Heart right ventricle (tissue), 16 donors: ENCODE results near the gene SERPINE1. TPM values are rescaled to one million over a fixed set of nuclear protein-coding genes. Genes with fewer than 3 reads are reported as not detected.

Experiments
- ATAC-seq, 8 donors: fragments of 200-7000 bp; cut with Tn5 transposase; one replicate each; pipeline ENCODE4 v1.9.1; 2020; ENCODE audit warnings: mild to moderate bottlenecking in 8 of 8, moderate library complexity in 8 of 8, moderate number of reproducible peaks in 1 of 8
- DNase-seq, 2 donors: peaks; one replicate each; pipeline ENCODE4 v3.0.0-alpha.2; 2020
- H3K27ac ChIP-seq, 10 donors: fragments of 200-600 bp; sonication (generic) in 2 of 10; one replicate each; pipeline versions ENCODE4 v1.5.0 to v1.8.0; 2020 to 2022; ENCODE audit warnings: mild to moderate bottlenecking in 3 of 10
- H3K27me3 ChIP-seq, 7 donors: fragments of 200-600 bp; one replicate each; pipeline ENCODE4 v1.8.0; 2021 to 2022; ENCODE audit warnings: mild to moderate bottlenecking in 2 of 7
- H3K36me3 ChIP-seq, 9 donors: fragments of 200-600 bp; sonication (generic) in 1 of 9; one replicate each; pipeline versions ENCODE4 v1.5.0 to v1.8.0; 2020 to 2022; ENCODE audit warnings: mild to moderate bottlenecking in 2 of 9
- H3K4me1 ChIP-seq, 9 donors: fragments of 200-600 bp; sonication (generic) in 1 of 9; one replicate each; pipeline versions ENCODE4 v1.5.0 to v1.8.0; 2020 to 2022; ENCODE audit warnings: mild to moderate bottlenecking in 4 of 9
- H3K4me3 ChIP-seq, 10 donors: fragments of 200-600 bp; sonication (generic) in 2 of 10; one replicate each; pipeline versions ENCODE4 v1.5.0 to v1.8.0; 2020 to 2022; ENCODE audit warnings: mild to moderate bottlenecking in 7 of 10, moderate library complexity in 2 of 10
- H3K9me3 ChIP-seq, 11 donors: fragments of 200-600 bp in 10 of 11; sonication (generic) in 2 of 11; one replicate each; pipeline versions ENCODE4 v1.5.0 to v1.8.0; 2013 to 2022; ENCODE audit warnings: mild to moderate bottlenecking in 2 of 11, control low read depth in 1 of 11, moderate library complexity in 1 of 11
- CTCF ChIP-seq, 9 donors: fragments of 200-600 bp; sonication (generic) in 2 of 9; IDR thresholded peaks; one replicate each; pipeline versions ENCODE4 v1.5.0 to v1.8.0; 2021 to 2022; ENCODE audit warnings: antibody characterized with exemption in 9 of 9, mild to moderate bottlenecking in 5 of 9, moderate library complexity in 1 of 9
- WGBS, 2 donors: extraction: QIAGEN DNeasy Blood & Tissue Kit; methylation state at CpG; one replicate each; pipeline ENCODE4 v1.1.7; 2013; ENCODE audit warnings: inconsistent platforms in 1 of 2; 5-methylcytosine and 5-hydroxymethylcytosine counted together
- intact Hi-C, 10 donors: fragments of 100-400 bp; cut with DNase I; formaldehyde crosslinking; loops; one replicate each; pipeline versions ENCODE4 v1.11.1 to v1.14.2; 2022
- polyA plus RNA-seq, 2 donors: library from polyadenylated mRNA; stranded (reverse); fragments of 200-250 nt; gene quantifications; one replicate each; pipeline ENCODE4 v1.2.3, GENCODE V29; 2013
- total RNA-seq, 10 donors: library from RNA; stranded (reverse); fragmentation: NEBNext Ultra II Directional in 3 of 10; extraction: Animal tissue kit (Norgen Biotek cat#: 25700) in 3 of 10; gene quantifications; one replicate each; pipeline versions ENCODE4 v1.2.1 to v1.2.4, GENCODE V29; 2021 to 2023
- donor health status: Arrhythmogenic right ventricular cardiomyopathy.
- donor health status: ischemic (EF 13 %, LVEDD 7.1; RV severe dilation, severe dysfunction).
- donor health status: healthy with polysubstance abuse.
- donor health status: DM: no; HTN: yes; CAD: no.
- donor health status: DM: no; HTN: no; CAD: no.
- donor health status: ischemic (EF 25% LVEDD 6.9; RV normal size, moderate dysfunction).
- donor health status: ischemic (EF 25% LVEDD 5.7; RV mildly dilated, moderate dysfunction).
- donor health status: healthy.
- donor health status: DM: yes; HTN: yes; CAD: no.
- donor health status: Ischemic cardiomyopathy.
- donor health status: ischemic (EF 35%, LVEDD 5.7; RV mildly dilated, moderate dysfunction).
- donor health status: nonischemic (EF 11% LVEDD 7.7; RV severe dilation, severe dysfunction).
- donor health status: DM: yes; HTN: yes; CAD: no.
- donor health status: PGD.
- donor health status: ischemic (EF 29% LVEDD 5.4; RV normal size, mild dysfunction).
- donor health status: nonischemic (EF 23%, LVEDD 6.1; RV moderate dilation, normal function).

The SERPINE1 gene
- total and polyA plus RNA-seq, 12 donors: 1.2 to 269 (median 4.6) TPM

- intact Hi-C loops: loop anchor here in 1 of 10 donors (10.0 kb wide), 1 partner anchor 110 kb away; no protein-coding TSS in a partner anchor
- Histone ChIP-seq H3K36me3 (no peaks in the 10 kb centered on the region), H3K4me1 (peaks cover 7 to 44% (median 27%) of the 10 kb centered on the region in 9 donors), H3K9me3 (no peaks in the 10 kb centered on the region), H3K27ac (no peak overlapping the region), H3K4me3 (no peak overlapping the region), H3K27me3 (peaks cover 45 to 100% (median 100%) of the 10 kb centered on the region in 7 donors)
- no peak for DNase-seq
- TF ChIP-seq CTCF (IDR thresholded peaks at IDR 0.05): no peak
- ATAC-seq: no peak
- WGBS, 2 donors: 2 to 4% methylated on average over 28 of the region's 28 CpGs
Measured at GRCh38 chr7:101174322-101174854, 47.5 kb downstream of the SERPINE1 start.

GRCh38 chr7:101175664-101176063 lies 48.8 kb downstream of the SERPINE1 start:
- Histone ChIP-seq H3K9me3 (no peaks in the 10 kb centered on the region), H3K27me3 (peaks cover 48 to 100% (median 100%) of the 10 kb centered on the region in 7 donors), H3K4me1 (peaks cover 7 to 39% (median 32%) of the 10 kb centered on the region in 9 donors), H3K36me3 (no peaks in the 10 kb centered on the region), H3K27ac (no peak overlapping the region), H3K4me3 (no peak overlapping the region)
- DNase-seq (no peak), ATAC-seq (no peak)
- WGBS, 2 donors: 34 to 38% methylated on average over 3 of the region's 3 CpGs
- intact Hi-C loops: loop anchor here in 1 of 10 donors (10.0 kb wide), 1 partner anchor 109 kb away; no protein-coding TSS in a partner anchor
- TF ChIP-seq CTCF (IDR thresholded peaks at IDR 0.05): no peak

GRCh38 chr7:101177644-101178043 lies 50.7 kb downstream of the SERPINE1 start:
- no peak for DNase-seq
- no peak for TF ChIP-seq CTCF (IDR thresholded peaks at IDR 0.05)
- Histone ChIP-seq H3K9me3 (no peaks in the 10 kb centered on the region), H3K27ac (no peak overlapping the region), H3K4me3 (no peak overlapping the region), H3K4me1 (peaks cover 2 to 28% (median 22%) of the 10 kb centered on the region in 9 donors), H3K36me3 (no peaks in the 10 kb centered on the region), H3K27me3 (peaks cover 35 to 100% (median 97%) of the 10 kb centered on the region in 7 donors)
- 53 to 81% methylated on average over 2 of the region's 2 CpGs for WGBS, 2 donors
- intact Hi-C loops: loop anchor here in 1 of 10 donors (10.0 kb wide), 1 partner anchor 107 kb away; no protein-coding TSS in a partner anchor
- ATAC-seq: no peak

GRCh38 chr7:101179117-101179516 lies 52.2 kb downstream of the SERPINE1 start:
- DNase-seq (no peak), ATAC-seq (no peak)
- intact Hi-C loops: loop anchor here in 1 of 10 donors (10.0 kb wide), 1 partner anchor 106 kb away; no protein-coding TSS in a partner anchor
- Histone ChIP-seq H3K4me1 (peaks cover 0 to 16% (median 11%) of the 10 kb centered on the region in 9 donors), H3K4me3 (no peak overlapping the region), H3K27ac (no peak overlapping the region), H3K27me3 (peaks cover 26 to 99% (median 94%) of the 10 kb centered on the region in 7 donors), H3K9me3 (no peaks in the 10 kb centered on the region), H3K36me3 (no peaks in the 10 kb centered on the region)
- 2 to 3% methylated on average over 16 to 20 of the region's 20 CpGs for WGBS, 2 donors
- no peak for TF ChIP-seq CTCF (IDR thresholded peaks at IDR 0.05)
